Memory B cell (primary cell): ENCODE data around the gene STARD13.
"Not testable (repeated sequence)": the region's sequence is repeated elsewhere in the genome, so short reads cannot be mapped to it uniquely, and the experiment has no call there.

ENCODE experiments used
- ATAC-seq: fragments of 150-1000 bp; cut with Tn5 transposase; 2 replicates; pipeline ENCODE4 v1.10.0; 2021; ENCODE audit warnings: low read depth, mild to moderate bottlenecking, moderate library complexity
- DNase-seq, 2 donors: peaks; one replicate each; pipeline ENCODE4 v3.0.0; 2022; ENCODE audit warnings: low spot score in 2 of 2
- H3K27ac Mint-ChIP-seq: one replicate; pipeline ENCODE4 v1.8.0; 2022; ENCODE audit warnings: mild to moderate bottlenecking, moderate library complexity, mixed read lengths
- H3K27me3 Mint-ChIP-seq: one replicate; pipeline ENCODE4 v1.8.0; 2022; ENCODE audit warnings: mixed read lengths
- H3K36me3 Mint-ChIP-seq: one replicate; pipeline ENCODE4 v1.8.0; 2022; ENCODE audit warnings: mild to moderate bottlenecking, mixed read lengths
- H3K4me1 Mint-ChIP-seq: one replicate; pipeline ENCODE4 v1.8.0; 2022; ENCODE audit warnings: mixed read lengths
- H3K4me3 Mint-ChIP-seq: one replicate; pipeline ENCODE4 v1.8.0; 2022; ENCODE audit warnings: mild to moderate bottlenecking, moderate library complexity, mixed read lengths
- H3K9me3 Mint-ChIP-seq: one replicate; pipeline ENCODE4 v1.8.0; 2022; ENCODE audit warnings: mixed read lengths

The STARD13 gene

GRCh38 chr13:33244907-33245287 lies 40.7 kb downstream of the STARD13 start:
- Mint-ChIP-seq H3K27me3 (peaks cover 4% of the 10 kb centered on the region), H3K36me3 (no peaks in the 10 kb centered on the region), H3K9me3 (no peaks in the 10 kb centered on the region), H3K4me1 (no peaks in the 10 kb centered on the region), H3K4me3 (no peak overlapping the region), H3K27ac (no peak overlapping the region)
- ATAC-seq, result no peak
- no peak for DNase-seq

- H3K4me3 Mint-ChIP-seq, result no peak overlapping the region
- H3K9me3 Mint-ChIP-seq, result no peaks in the 10 kb centered on the region
- no peak overlapping the region for H3K27ac Mint-ChIP-seq
- H3K27me3 Mint-ChIP-seq, result peaks cover 4% of the 10 kb centered on the region
- DNase-seq (no peak), ATAC-seq (no peak)
- H3K4me1 Mint-ChIP-seq, result no peaks in the 10 kb centered on the region
- no peaks in the 10 kb centered on the region for H3K36me3 Mint-ChIP-seq
Measured at GRCh38 chr13:33244210-33244906, 41.2 kb downstream of the STARD13 start.

DNA sequence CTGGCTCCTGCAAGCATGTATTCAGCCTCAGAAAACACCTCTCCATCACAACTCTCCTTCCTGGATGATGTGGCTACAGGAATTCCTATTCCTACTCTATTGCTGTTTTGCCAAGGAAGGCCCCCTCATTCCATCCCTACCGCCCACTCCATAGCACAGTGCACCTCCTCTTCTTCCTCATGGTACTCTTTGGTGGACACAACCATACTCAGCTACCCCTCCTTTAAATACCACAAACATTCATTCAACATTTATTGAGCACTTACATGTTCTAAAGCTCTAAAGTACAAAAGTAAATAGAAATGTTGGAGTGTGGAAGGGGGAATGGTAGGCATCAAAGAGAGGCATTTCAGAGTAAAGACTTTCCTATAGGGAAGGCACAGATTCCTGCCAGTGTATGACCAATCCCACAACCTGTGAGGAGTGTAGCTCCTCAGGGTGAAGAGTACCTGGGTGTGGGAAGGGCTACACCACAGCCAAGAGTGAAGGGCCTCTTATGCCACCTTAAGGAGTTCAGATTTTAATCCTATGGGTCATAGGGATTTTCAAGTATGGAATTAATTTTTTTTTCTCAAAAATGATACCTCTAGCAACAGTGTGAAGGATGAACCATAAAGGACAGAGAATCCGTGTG lies 42.5 kb downstream of the STARD13 start:
- H3K27me3 Mint-ChIP-seq, result peaks cover 2% of the 10 kb centered on the region

GRCh38 chr13:33242372-33242771 lies 43.2 kb downstream of the STARD13 start:
- H3K36me3 Mint-ChIP-seq, H3K27me3 Mint-ChIP-seq, H3K4me1 Mint-ChIP-seq, ATAC-seq, DNase-seq, H3K9me3 Mint-ChIP-seq, H3K4me3 Mint-ChIP-seq, H3K27ac Mint-ChIP-seq: not testable (repeated sequence)

More for the DNA sequence above, 42.5 kb downstream of the STARD13 start:
- no peak overlapping the region for H3K4me3 Mint-ChIP-seq
- no peaks in the 10 kb centered on the region for H3K9me3 Mint-ChIP-seq
- H3K27ac Mint-ChIP-seq, result no peak overlapping the region
- H3K36me3 Mint-ChIP-seq, result no peaks in the 10 kb centered on the region
- DNase-seq (no peak), ATAC-seq (no peak)
- no peaks in the 10 kb centered on the region for H3K4me1 Mint-ChIP-seq

DNA sequence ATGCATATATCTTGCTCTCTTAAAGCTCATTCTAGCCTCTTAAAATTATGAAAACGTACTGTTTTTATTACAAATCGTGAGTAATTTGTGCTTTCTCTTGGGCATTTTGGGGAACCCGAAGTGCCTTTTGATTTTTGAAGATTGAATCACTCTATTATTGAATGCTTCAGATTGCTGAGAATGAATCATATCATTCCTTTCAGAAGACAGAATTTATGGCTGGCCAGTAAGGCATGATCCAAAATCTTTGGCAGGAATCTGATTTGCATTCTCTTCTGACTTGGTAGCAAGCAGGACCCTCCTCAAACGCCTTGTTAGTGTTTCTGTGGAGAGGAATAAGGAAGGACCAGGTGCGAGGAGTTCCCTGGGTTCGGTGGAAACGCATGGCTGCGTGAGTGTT lies 49.5 kb downstream of the STARD13 start:
- peaks cover 5% of the 10 kb centered on the region for H3K27me3 Mint-ChIP-seq
- no peak overlapping the region for H3K27ac Mint-ChIP-seq
- no peaks in the 10 kb centered on the region for H3K4me1 Mint-ChIP-seq
- DNase-seq (no peak), ATAC-seq (no peak)
- no peak overlapping the region for H3K4me3 Mint-ChIP-seq
- peaks cover 8% of the 10 kb centered on the region for H3K9me3 Mint-ChIP-seq
- H3K36me3 Mint-ChIP-seq, result peaks cover 2% of the 10 kb centered on the region

- peaks cover 8% of the 10 kb centered on the region for H3K9me3 Mint-ChIP-seq
- no peak overlapping the region for H3K27ac Mint-ChIP-seq
- DNase-seq (no peak), ATAC-seq (no peak)
- no peaks in the 10 kb centered on the region for H3K4me1 Mint-ChIP-seq
- peaks cover 5% of the 10 kb centered on the region for H3K27me3 Mint-ChIP-seq
- H3K4me3 Mint-ChIP-seq, result no peak overlapping the region
- H3K36me3 Mint-ChIP-seq, result peaks cover 2% of the 10 kb centered on the region
Measured at GRCh38 chr13:33235564-33235963, 50.0 kb downstream of the STARD13 start.

DNA sequence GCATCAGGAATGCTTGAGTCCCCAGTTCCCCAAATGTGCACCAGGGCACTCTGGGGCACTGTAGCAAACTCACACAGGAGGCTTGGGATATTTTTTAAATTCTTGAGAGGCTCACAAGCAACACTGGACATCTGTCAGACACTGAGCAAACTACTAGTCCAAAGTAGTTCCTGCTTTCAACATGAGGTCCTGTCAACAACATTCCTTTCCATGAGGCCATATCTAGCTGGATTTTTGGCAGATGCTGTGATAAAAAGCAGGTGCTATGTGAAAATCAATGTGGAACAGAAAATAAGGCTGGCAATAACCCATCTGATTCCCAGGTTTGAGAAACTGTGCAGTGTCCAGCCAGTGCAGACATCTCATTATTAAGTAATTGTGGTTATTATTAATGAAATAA lies 50.5 kb downstream of the STARD13 start:
- no peak for ATAC-seq
- no peak overlapping the region for H3K4me3 Mint-ChIP-seq
- peaks cover 2% of the 10 kb centered on the region for H3K36me3 Mint-ChIP-seq
- no peaks in the 10 kb centered on the region for H3K4me1 Mint-ChIP-seq
- peaks cover 8% of the 10 kb centered on the region for H3K9me3 Mint-ChIP-seq
- H3K27me3 Mint-ChIP-seq, result peaks cover 5% of the 10 kb centered on the region
- H3K27ac Mint-ChIP-seq, result no peak overlapping the region
- no peak for DNase-seq

GRCh38 chr13:33233547-33233946 lies 52.0 kb downstream of the STARD13 start:
- DNase-seq (no peak), ATAC-seq (no peak)
- Mint-ChIP-seq H3K4me3 (no peak overlapping the region), H3K4me1 (no peaks in the 10 kb centered on the region), H3K27me3 (peaks cover 6% of the 10 kb centered on the region), H3K9me3 (peaks cover 8% of the 10 kb centered on the region), H3K36me3 (peaks cover 2% of the 10 kb centered on the region), H3K27ac (no peak overlapping the region)

DNA sequence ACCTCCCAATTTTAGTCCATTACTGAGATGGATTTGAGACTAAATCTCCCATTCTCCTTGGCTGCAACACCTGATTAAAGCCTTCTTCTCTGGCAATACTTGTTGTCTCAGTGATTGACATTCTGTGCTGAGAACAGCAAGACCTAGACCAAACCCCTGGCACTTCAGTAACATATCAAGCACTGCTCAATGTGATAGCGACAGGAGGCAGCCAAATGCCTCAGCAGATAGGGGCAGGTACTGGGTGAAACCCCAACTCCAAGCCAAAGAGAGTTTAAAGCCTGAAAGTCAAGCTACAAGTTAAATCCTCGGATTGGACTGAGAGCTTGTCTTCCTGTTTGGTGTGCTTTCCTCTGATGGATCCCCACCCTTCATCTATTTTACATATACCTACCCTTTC lies 52.7 kb downstream of the STARD13 start:
- H3K27ac Mint-ChIP-seq, result no peak overlapping the region
- H3K27me3 Mint-ChIP-seq, result peaks cover 7% of the 10 kb centered on the region
- ATAC-seq (no peak), DNase-seq (no peak)
- H3K4me3 Mint-ChIP-seq, result no peak overlapping the region
- H3K4me1 Mint-ChIP-seq, result no peaks in the 10 kb centered on the region
- H3K9me3 Mint-ChIP-seq, result peaks cover 8% of the 10 kb centered on the region
- peaks cover 2% of the 10 kb centered on the region for H3K36me3 Mint-ChIP-seq

- no peak for DNase-seq
- ATAC-seq, result no peak
- no peak overlapping the region for H3K27ac Mint-ChIP-seq
- H3K9me3 Mint-ChIP-seq, result peaks cover 8% of the 10 kb centered on the region
- H3K27me3 Mint-ChIP-seq, result peaks cover 8% of the 10 kb centered on the region
- no peaks in the 10 kb centered on the region for H3K4me1 Mint-ChIP-seq
- H3K4me3 Mint-ChIP-seq, result no peak overlapping the region
- peaks cover 2% of the 10 kb centered on the region for H3K36me3 Mint-ChIP-seq
Measured at GRCh38 chr13:33231339-33231738, 54.2 kb downstream of the STARD13 start.

GRCh38 chr13:33230178-33230881 lies 55.2 kb downstream of the STARD13 start:
- no peak overlapping the region for H3K4me3 Mint-ChIP-seq
- no peaks in the 10 kb centered on the region for H3K4me1 Mint-ChIP-seq
- H3K27ac Mint-ChIP-seq, result no peak overlapping the region
- ATAC-seq (no peak), DNase-seq (no peak)
- H3K27me3 Mint-ChIP-seq, result peaks cover 8% of the 10 kb centered on the region
- peaks cover 2% of the 10 kb centered on the region for H3K36me3 Mint-ChIP-seq
- peaks cover 8% of the 10 kb centered on the region for H3K9me3 Mint-ChIP-seq

DNA sequence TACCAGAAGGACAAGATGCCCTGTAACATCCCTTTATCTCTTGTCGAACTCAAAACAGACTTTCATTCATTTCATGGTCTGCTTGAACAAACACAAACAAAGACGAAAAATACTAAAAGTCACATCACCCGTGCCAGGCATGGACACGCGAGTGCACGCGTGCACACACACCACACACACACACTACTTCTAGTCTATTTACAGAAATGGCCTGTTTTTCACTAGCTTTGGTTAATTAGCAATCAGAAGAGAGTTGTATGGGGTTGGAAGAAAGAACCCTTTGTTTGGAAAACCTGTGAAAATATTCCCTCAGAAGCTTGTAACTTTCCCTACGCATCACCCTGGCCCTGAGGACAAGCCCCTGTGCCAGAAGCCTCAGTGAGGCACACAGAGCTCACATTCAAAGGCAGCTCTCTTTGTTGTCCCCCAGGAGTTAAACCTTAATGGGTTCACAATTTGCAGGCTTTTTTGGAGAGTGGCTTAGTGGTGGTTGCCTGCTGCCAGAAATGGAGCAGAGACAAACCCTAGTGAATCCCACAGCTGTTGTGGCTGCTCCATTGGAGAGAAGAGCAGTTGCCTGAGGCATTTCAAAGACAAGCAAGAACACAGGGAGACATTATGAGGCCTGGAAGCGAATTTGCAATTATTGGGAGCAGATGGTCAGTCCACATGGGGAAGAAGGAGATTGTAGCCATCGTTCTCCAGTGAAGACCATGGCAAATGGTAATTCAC lies 55.9 kb downstream of the STARD13 start:
- DNase-seq, result no peak
- Mint-ChIP-seq H3K27ac (no peak overlapping the region), H3K36me3 (peaks cover 2% of the 10 kb centered on the region), H3K4me1 (no peaks in the 10 kb centered on the region), H3K9me3 (peaks cover 8% of the 10 kb centered on the region), H3K4me3 (no peak overlapping the region), H3K27me3 (peaks cover 8% of the 10 kb centered on the region)
- ATAC-seq, result no peak

DNA sequence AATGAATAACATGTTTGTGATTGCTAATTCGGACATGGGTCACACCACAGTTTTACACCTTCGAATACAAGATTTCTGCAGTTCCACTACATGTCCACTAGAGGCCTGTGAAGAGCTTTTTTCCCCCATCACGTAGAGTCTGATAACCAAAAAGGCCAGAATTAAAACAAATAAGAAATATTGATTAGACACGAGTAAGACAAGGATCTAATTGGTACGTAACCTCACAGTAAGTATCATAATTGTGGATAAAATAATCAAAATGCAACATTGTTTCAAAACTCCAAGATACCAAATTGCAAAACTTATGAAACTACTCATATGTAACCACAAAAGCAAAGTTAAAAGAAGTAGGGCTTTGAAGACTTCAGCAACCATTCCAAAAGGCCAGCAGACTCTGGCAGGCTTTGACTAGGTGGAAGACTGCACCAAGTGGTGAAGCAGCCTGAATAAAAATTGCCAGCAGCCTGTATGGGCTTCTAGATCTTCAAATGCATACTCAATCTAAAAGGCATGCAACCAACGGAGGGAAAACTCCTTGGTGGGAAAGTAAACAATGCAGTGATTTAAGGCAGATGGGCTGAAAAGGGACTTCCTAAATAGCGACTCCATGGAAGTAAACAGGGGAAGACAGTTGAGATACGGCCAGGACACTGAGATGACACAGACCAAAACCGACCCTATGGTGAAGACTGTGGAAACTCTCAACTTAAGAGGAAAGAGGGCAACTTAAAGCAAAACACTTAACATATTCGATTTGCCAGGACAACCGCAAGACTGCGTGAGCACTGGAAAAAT lies 56.7 kb downstream of the STARD13 start:
- Mint-ChIP-seq H3K4me1 (no peaks in the 10 kb centered on the region), H3K9me3 (peaks cover 8% of the 10 kb centered on the region), H3K27me3 (peaks cover 8% of the 10 kb centered on the region), H3K4me3 (no peak overlapping the region), H3K27ac (no peak overlapping the region), H3K36me3 (peaks cover 2% of the 10 kb centered on the region)
- DNase-seq (peak; percentile 14 to 20), ATAC-seq (no peak)
